Measurements from ENCODE around the gene DCAF8. TPM values are rescaled to one million over a fixed set of nuclear protein-coding genes. Genes with fewer than 3 reads are reported as not detected.

Gene DCAF8
- 75.8 TPM for total RNA-seq
- 114 TPM for polyA plus RNA-seq
- long read RNA-seq, donor 1, partial matches to known transcripts = 0 of 1 reads
- long read RNA-seq, donor 1, other reads (novel, unspliced or antisense) = 0 of 1 reads
- long read RNA-seq, donor 2, full-length matches to known transcripts = 44 of 49 reads
- long read RNA-seq, donor 2, partial matches to known transcripts = 5 of 49 reads
- long read RNA-seq, donor 2, other reads (novel, unspliced or antisense) = 0 of 49 reads
- long read RNA-seq, donor 3, full-length matches to known transcripts = 26 of 38 reads
- long read RNA-seq, donor 3, partial matches to known transcripts = 7 of 38 reads
- long read RNA-seq, donor 3, other reads (novel, unspliced or antisense) = 5 of 38 reads
- long read RNA-seq, donor 4, partial matches to known transcripts = 0 of 7 reads
- long read RNA-seq, donor 4, other reads (novel, unspliced or antisense) = 0 of 7 reads
- long read RNA-seq, donor 5, transcript DCAF8-201 (14 exons, 3,972 nt) = minor isoform, 5 of 33 reads
- long read RNA-seq, donor 5, transcript DCAF8-212 (3 exons, 945 nt) = major isoform, 14 of 33 reads
- long read RNA-seq, donor 5, partial matches to known transcripts = 5 of 33 reads
- long read RNA-seq, donor 5, other reads (novel, unspliced or antisense) = 0 of 33 reads
- long read RNA-seq, donor 6, full-length matches to known transcripts = 21 of 29 reads
- long read RNA-seq, donor 6, partial matches to known transcripts = 8 of 29 reads
- long read RNA-seq, donor 6, other reads (novel, unspliced or antisense) = 0 of 29 reads
- long read RNA-seq, donor 7, transcript DCAF8-212 (3 exons, 945 nt) = major isoform, 10 of 36 reads
- long read RNA-seq, donor 7, partial matches to known transcripts = 19 of 36 reads
- long read RNA-seq, donor 7, other reads (novel, unspliced or antisense) = 0 of 36 reads
- long read RNA-seq, donor 8, partial matches to known transcripts = 7 of 12 reads
- long read RNA-seq, donor 8, other reads (novel, unspliced or antisense) = 0 of 12 reads
- long read RNA-seq, donor 9, full-length matches to known transcripts = 18 of 18 reads
- long read RNA-seq, donor 9, partial matches to known transcripts = 0 of 18 reads
- long read RNA-seq, donor 9, other reads (novel, unspliced or antisense) = 0 of 18 reads
- long read RNA-seq, donor 10, full-length matches to known transcripts = 8 of 8 reads
- long read RNA-seq, donor 10, partial matches to known transcripts = 0 of 8 reads
- long read RNA-seq, donor 10, other reads (novel, unspliced or antisense) = 0 of 8 reads

- WGBS = under 1% methylated on average over 67 of the region's 67 CpGs
- Histone ChIP-seq H3K4me1 (ENCODE audit: control insufficient read depth in 2 of 2, insufficient read depth in 2 of 2, low read length in 2 of 2) (peaks cover 13 to 17% of the 10 kb centered on the region in 2 donors), H3K4me3 (ENCODE audit: low read length in 2 of 2) (peak within 1 kb of the TSS; percentile 84 to 98), H3K27me3 (ENCODE audit: control insufficient read depth in 2 of 2, insufficient read depth in 1 of 2, low read length in 1 of 2) (no peaks in the 10 kb centered on the region), H3K27ac (ENCODE audit: low read depth in 1 of 2, low read length in 1 of 2) (peak within 1 kb of the TSS; percentile 98 to 99), H3K9me3 (ENCODE audit: control insufficient read depth in 2 of 2, insufficient read depth in 1 of 2, low read length in 1 of 2) (no peaks in the 10 kb centered on the region), H3K36me3 (ENCODE audit: control insufficient read depth in 2 of 2, insufficient read depth in 2 of 2, low read length in 1 of 2) (peaks cover 8 to 10% of the 10 kb centered on the region in 2 donors)
- peak; percentile 92 to 99 (median 98) for DNase-seq (ENCODE audit: low read depth in 6 of 9, low spot score in 9 of 9)
Observed at GRCh38 chr1:160261893-160262794, at the start of gene DCAF8. TSS of gene DCAF8 (minus strand) at chr1:160262549. CDS start at chr1:160244008, 18,541 bp downstream.

DNA sequence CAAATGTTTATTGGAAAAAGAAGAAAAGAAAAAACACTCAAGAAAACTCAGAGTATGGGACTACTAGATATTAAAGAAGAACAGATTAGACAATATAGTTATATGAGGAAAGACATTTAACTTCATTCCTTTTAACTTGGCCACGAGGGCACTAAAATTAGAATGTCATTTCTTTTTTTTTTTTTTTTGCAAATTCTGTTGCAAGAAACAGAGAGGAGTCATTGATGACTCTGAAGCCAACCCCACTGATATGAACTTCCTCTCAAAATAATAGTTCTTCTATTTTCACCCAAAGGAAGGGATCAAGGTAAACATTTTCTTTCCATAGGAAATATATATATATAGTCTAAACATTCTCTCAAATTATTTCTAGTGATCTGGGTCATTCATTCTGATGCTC is 47.2 kb upstream of the DCAF8 start:
- H3K4me1 ChIP-seq (ENCODE audit: control insufficient read depth in 2 of 2, insufficient read depth in 2 of 2, low read length in 2 of 2) = no peaks in the 10 kb centered on the region
- H3K9me3 ChIP-seq (ENCODE audit: control insufficient read depth in 2 of 2, insufficient read depth in 1 of 2, low read length in 1 of 2) = peaks cover 0 to 3% of the 10 kb centered on the region in 2 donors
- H3K4me3 ChIP-seq (ENCODE audit: low read length in 2 of 2) = no peak overlapping the region
- no peak for DNase-seq (ENCODE audit: low read depth in 6 of 9, low spot score in 9 of 9)
- H3K27ac ChIP-seq (ENCODE audit: low read depth in 1 of 2, low read length in 1 of 2) = no peak overlapping the region
- no peaks in the 10 kb centered on the region for H3K27me3 ChIP-seq (ENCODE audit: control insufficient read depth in 2 of 2, insufficient read depth in 1 of 2, low read length in 1 of 2)
- peaks cover 65 to 92% of the 10 kb centered on the region in 2 donors for H3K36me3 ChIP-seq (ENCODE audit: control insufficient read depth in 2 of 2, insufficient read depth in 2 of 2, low read length in 1 of 2)
- WGBS = 98% methylated on average over 1 of the region's 1 CpG

DNA sequence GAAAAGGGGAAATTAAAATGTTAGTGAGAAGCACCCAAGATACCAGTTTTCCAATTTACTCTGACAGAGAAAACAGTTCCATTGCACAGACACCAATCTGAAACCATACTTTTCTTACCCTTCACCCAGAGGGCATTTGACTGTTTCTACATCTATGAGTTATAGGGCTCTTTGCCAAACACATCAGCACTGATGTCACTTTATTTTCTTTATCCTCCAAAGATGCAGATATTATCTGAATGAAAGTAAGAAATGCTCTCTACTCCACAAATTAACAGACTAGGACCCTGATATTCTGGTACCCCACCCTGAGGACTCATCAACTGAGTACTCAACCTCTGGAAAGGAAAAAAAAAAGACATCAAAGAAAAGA is 46.8 kb upstream of the DCAF8 start:
- peaks cover 0 to 3% of the 10 kb centered on the region in 2 donors for H3K9me3 ChIP-seq (ENCODE audit: control insufficient read depth in 2 of 2, insufficient read depth in 1 of 2, low read length in 1 of 2)
- H3K36me3 ChIP-seq (ENCODE audit: control insufficient read depth in 2 of 2, insufficient read depth in 2 of 2, low read length in 1 of 2) = peaks cover 66 to 88% of the 10 kb centered on the region in 2 donors
- H3K4me3 ChIP-seq (ENCODE audit: low read length in 2 of 2) = no peak overlapping the region
- no peak overlapping the region for H3K27ac ChIP-seq (ENCODE audit: low read depth in 1 of 2, low read length in 1 of 2)
- no peaks in the 10 kb centered on the region for H3K4me1 ChIP-seq (ENCODE audit: control insufficient read depth in 2 of 2, insufficient read depth in 2 of 2, low read length in 2 of 2)
- no peak for DNase-seq (ENCODE audit: low read depth in 6 of 9, low spot score in 9 of 9)
- no peaks in the 10 kb centered on the region for H3K27me3 ChIP-seq (ENCODE audit: control insufficient read depth in 2 of 2, insufficient read depth in 1 of 2, low read length in 1 of 2)

DNA sequence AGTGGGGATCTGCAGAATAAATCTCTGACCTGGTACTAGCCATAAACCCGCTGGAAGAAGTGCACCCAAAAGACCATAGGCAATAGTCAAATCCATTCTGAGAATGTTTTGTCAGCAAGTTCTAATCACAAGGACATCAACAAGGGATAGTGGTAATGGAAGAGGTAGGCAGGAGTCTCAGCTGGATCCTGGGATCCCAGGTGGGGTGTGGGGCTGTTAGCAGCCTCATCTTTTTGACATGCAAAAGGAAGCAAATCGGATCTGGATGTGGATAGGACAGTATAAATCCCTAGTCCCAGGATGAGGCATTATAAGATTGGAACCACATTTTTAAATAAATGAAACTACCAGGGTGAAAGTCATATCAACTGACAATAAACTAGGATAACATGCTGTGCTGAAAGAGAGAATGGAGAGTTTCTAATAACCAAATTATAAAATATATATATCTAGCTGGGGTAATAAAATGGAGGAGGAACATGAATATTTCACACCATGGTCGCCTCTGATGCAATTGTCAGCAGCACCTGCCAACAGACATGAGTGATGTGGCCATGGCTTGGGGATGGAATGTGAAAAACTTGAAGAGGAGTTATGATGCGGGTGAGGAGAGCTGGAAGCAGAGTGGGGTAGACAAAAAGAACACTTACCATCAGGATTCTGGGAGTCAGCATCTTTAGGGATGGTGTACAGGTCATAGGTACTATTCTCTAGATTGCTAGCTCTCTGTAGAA is 46.3 kb upstream of the DCAF8 start:
- DNase-seq (ENCODE audit: low read depth in 6 of 9, low spot score in 9 of 9) = no peak
- Histone ChIP-seq H3K9me3 (ENCODE audit: control insufficient read depth in 2 of 2, insufficient read depth in 1 of 2, low read length in 1 of 2) (peaks cover 0 to 3% of the 10 kb centered on the region in 2 donors), H3K36me3 (ENCODE audit: control insufficient read depth in 2 of 2, insufficient read depth in 2 of 2, low read length in 1 of 2) (peaks cover 65 to 89% of the 10 kb centered on the region in 2 donors), H3K4me1 (ENCODE audit: control insufficient read depth in 2 of 2, insufficient read depth in 2 of 2, low read length in 2 of 2) (no peaks in the 10 kb centered on the region), H3K27me3 (ENCODE audit: control insufficient read depth in 2 of 2, insufficient read depth in 1 of 2, low read length in 1 of 2) (no peaks in the 10 kb centered on the region), H3K27ac (ENCODE audit: low read depth in 1 of 2, low read length in 1 of 2) (no peak overlapping the region), H3K4me3 (ENCODE audit: low read length in 2 of 2) (no peak overlapping the region)
- 98% methylated on average over 4 of the region's 4 CpGs for WGBS

- H3K4me1 ChIP-seq (ENCODE audit: control insufficient read depth in 2 of 2, insufficient read depth in 2 of 2, low read length in 2 of 2) = no peaks in the 10 kb centered on the region
- 98% methylated on average over 13 of the region's 13 CpGs for WGBS
- no peak for DNase-seq (ENCODE audit: low read depth in 6 of 9, low spot score in 9 of 9)
- no peaks in the 10 kb centered on the region for H3K27me3 ChIP-seq (ENCODE audit: control insufficient read depth in 2 of 2, insufficient read depth in 1 of 2, low read length in 1 of 2)
- H3K27ac ChIP-seq (ENCODE audit: low read depth in 1 of 2, low read length in 1 of 2) = no peak overlapping the region
- H3K9me3 ChIP-seq (ENCODE audit: control insufficient read depth in 2 of 2, insufficient read depth in 1 of 2, low read length in 1 of 2) = peaks cover 0 to 3% of the 10 kb centered on the region in 2 donors
- H3K4me3 ChIP-seq (ENCODE audit: low read length in 2 of 2) = no peak overlapping the region
- peaks cover 65 to 79% of the 10 kb centered on the region in 2 donors for H3K36me3 ChIP-seq (ENCODE audit: control insufficient read depth in 2 of 2, insufficient read depth in 2 of 2, low read length in 1 of 2)
Observed at GRCh38 chr1:160307118-160307791, 44.9 kb upstream of the DCAF8 start.

DNA sequence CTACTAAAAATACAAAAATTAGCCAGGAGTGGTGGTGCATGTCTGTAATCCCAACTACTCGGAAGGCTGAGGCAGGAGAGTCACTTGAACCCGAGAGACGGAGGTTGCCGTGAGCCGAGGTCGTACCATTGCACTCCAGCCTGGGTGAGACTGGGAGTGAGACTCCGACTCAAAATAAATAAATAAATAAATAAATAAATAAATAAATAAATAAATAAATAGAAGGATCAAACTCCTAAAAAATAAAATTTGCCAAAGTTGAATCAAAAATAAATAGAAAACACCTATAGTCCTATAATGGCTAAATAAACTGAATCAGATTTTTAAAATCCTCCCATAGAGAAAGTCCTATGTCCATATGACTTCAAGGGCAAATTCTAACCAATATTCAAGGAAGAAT is 37.8 kb upstream of the DCAF8 start:
- H3K4me3 ChIP-seq (ENCODE audit: low read length in 2 of 2) = no peak overlapping the region
- 83% methylated on average over 7 of the region's 7 CpGs for WGBS
- H3K27me3 ChIP-seq (ENCODE audit: control insufficient read depth in 2 of 2, insufficient read depth in 1 of 2, low read length in 1 of 2) = no peaks in the 10 kb centered on the region
- H3K9me3 ChIP-seq (ENCODE audit: control insufficient read depth in 2 of 2, insufficient read depth in 1 of 2, low read length in 1 of 2) = no peaks in the 10 kb centered on the region
- peaks cover 55 to 63% of the 10 kb centered on the region in 2 donors for H3K36me3 ChIP-seq (ENCODE audit: control insufficient read depth in 2 of 2, insufficient read depth in 2 of 2, low read length in 1 of 2)
- DNase-seq (ENCODE audit: low read depth in 6 of 9, low spot score in 9 of 9) = no peak
- H3K27ac ChIP-seq (ENCODE audit: low read depth in 1 of 2, low read length in 1 of 2) = no peak overlapping the region
- H3K4me1 ChIP-seq (ENCODE audit: control insufficient read depth in 2 of 2, insufficient read depth in 2 of 2, low read length in 2 of 2) = no peaks in the 10 kb centered on the region

- H3K27me3 ChIP-seq (ENCODE audit: control insufficient read depth in 2 of 2, insufficient read depth in 1 of 2, low read length in 1 of 2) = no peaks in the 10 kb centered on the region
- H3K36me3 ChIP-seq (ENCODE audit: control insufficient read depth in 2 of 2, insufficient read depth in 2 of 2, low read length in 1 of 2) = peaks cover 82 to 85% of the 10 kb centered on the region in 2 donors
- no peak overlapping the region for H3K4me3 ChIP-seq (ENCODE audit: low read length in 2 of 2)
- no peaks in the 10 kb centered on the region for H3K9me3 ChIP-seq (ENCODE audit: control insufficient read depth in 2 of 2, insufficient read depth in 1 of 2, low read length in 1 of 2)
- WGBS = 97% methylated on average over 1 of the region's 1 CpG
- no peak for DNase-seq (ENCODE audit: low read depth in 6 of 9, low spot score in 9 of 9)
- no peak overlapping the region for H3K27ac ChIP-seq (ENCODE audit: low read depth in 1 of 2, low read length in 1 of 2)
- H3K4me1 ChIP-seq (ENCODE audit: control insufficient read depth in 2 of 2, insufficient read depth in 2 of 2, low read length in 2 of 2) = no peaks in the 10 kb centered on the region
Observed at GRCh38 chr1:160296036-160296435, 33.7 kb upstream of the DCAF8 start.

All from thymus (tissue), 14 donors.